ENCODE results near the gene SH3RF3. TPM values are rescaled to one million over a fixed set of nuclear protein-coding genes. Genes with fewer than 3 reads are reported as not detected.

Gene SH3RF3
- total RNA-seq, 1 donor from 2014 or later, result 0.28 TPM

DNA sequence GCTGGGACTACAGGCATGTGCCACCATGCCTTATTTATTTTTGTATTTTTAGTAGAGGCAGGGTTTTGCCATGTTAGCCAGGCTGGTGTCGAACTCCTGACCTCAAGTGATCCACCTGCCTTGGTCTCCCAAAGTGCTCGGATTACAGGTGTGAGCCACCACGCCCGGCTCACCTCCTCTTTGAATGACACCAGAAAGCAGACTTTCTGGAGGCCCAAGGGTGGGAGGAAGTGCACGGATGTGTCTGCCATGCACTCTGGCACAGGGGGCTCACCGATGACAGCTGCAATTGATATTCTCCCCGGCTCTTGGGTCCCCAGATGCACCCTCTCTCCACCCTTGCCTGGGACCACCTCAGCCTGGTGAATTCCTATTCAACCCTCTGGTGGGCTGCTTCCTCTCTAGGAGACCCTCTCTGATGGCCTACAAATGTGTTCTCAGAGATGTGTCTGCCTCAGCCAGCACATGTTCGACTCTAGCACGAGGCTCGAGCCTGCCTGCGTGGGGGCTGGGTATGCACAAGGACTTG lies 397.5 kb downstream of the SH3RF3 start:
- H3K36me3 Mint-ChIP-seq, result peaks cover 1% of the 10 kb centered on the region
- no peaks in the 10 kb centered on the region for H3F3A ChIP-seq (ENCODE audit: low read depth)

GRCh38 chr2:109527079-109527478 lies 398.1 kb downstream of the SH3RF3 start:
- Histone ChIP-seq H3K27me3 (no peaks in the 10 kb centered on the region), H3K27ac (no peak overlapping the region), H3K4me1 (peaks cover 9% of the 10 kb centered on the region), H2AFZ (replicated peaks) (no peak overlapping the region), H4K20me1 (ENCODE audit: low read depth) (no peaks in the 10 kb centered on the region), H3K9ac (no peak overlapping the region), H3K36me3 (no peaks in the 10 kb centered on the region), H3K4me3 (no peak overlapping the region), H3K4me2 (no peak overlapping the region), H3F3A (ENCODE audit: low read depth) (no peaks in the 10 kb centered on the region), H3K79me2 (ENCODE audit: low read depth) (no peaks in the 10 kb centered on the region), H3K9me3 (ENCODE audit: low read depth) (no peaks in the 10 kb centered on the region)
- no peaks in the 10 kb centered on the region for H3K9me3 Mint-ChIP-seq
- TF ChIP-seq EZH2 (IDR thresholded peaks at IDR 0.05), result no peak
- TF ChIP-seq, protein P1, sequence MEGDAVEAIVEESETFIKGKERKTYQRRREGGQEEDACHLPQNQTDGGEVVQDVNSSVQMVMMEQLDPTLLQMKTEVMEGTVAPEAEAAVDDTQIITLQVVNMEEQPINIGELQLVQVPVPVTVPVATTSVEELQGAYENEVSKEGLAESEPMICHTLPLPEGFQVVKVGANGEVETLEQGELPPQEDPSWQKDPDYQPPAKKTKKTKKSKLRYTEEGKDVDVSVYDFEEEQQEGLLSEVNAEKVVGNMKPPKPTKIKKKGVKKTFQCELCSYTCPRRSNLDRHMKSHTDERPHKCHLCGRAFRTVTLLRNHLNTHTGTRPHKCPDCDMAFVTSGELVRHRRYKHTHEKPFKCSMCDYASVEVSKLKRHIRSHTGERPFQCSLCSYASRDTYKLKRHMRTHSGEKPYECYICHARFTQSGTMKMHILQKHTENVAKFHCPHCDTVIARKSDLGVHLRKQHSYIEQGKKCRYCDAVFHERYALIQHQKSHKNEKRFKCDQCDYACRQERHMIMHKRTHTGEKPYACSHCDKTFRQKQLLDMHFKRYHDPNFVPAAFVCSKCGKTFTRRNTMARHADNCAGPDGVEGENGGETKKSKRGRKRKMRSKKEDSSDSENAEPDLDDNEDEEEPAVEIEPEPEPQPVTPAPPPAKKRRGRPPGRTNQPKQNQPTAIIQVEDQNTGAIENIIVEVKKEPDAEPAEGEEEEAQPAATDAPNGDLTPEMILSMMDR (IDR thresholded peaks at IDR 0.05), result no peak
- TF ChIP-seq EZH2phosphoT487 (IDR thresholded peaks at IDR 0.05), result no peak
- H3K4me3 Mint-ChIP-seq, result no peak overlapping the region
- no peak for DNase-seq (ENCODE audit: low spot score)
- H3K27ac Mint-ChIP-seq, result no peak overlapping the region
- H3K4me1 Mint-ChIP-seq, result peaks cover 17% of the 10 kb centered on the region
- H3K36me3 Mint-ChIP-seq, result peaks cover 1% of the 10 kb centered on the region
- H3K27me3 Mint-ChIP-seq (ENCODE audit: insufficient read depth, low read depth), result peaks cover 5% of the 10 kb centered on the region

More for the DNA sequence above, 397.5 kb downstream of the SH3RF3 start:
- H3K36me3 ChIP-seq, result no peaks in the 10 kb centered on the region
- no peaks in the 10 kb centered on the region for H4K20me1 ChIP-seq (ENCODE audit: low read depth)
- H3K27me3 Mint-ChIP-seq (ENCODE audit: insufficient read depth, low read depth), result peaks cover 7% of the 10 kb centered on the region
- H3K27me3 ChIP-seq, result no peaks in the 10 kb centered on the region
- H3K4me1 ChIP-seq, result peaks cover 13% of the 10 kb centered on the region
- no peaks in the 10 kb centered on the region for H3K9me3 ChIP-seq (ENCODE audit: low read depth)
- H3K4me2 ChIP-seq, result no peak overlapping the region
- peaks cover 1% of the 10 kb centered on the region for H3K9me3 Mint-ChIP-seq
- no peak for DNase-seq (ENCODE audit: low spot score)
- H3K9ac ChIP-seq, result no peak overlapping the region
- H3K79me2 ChIP-seq (ENCODE audit: low read depth), result no peaks in the 10 kb centered on the region
- peak overlapping the region; percentile 60 for H3K27ac Mint-ChIP-seq
- H3K4me1 Mint-ChIP-seq, result peaks cover 19% of the 10 kb centered on the region
- no peak overlapping the region for H3K4me3 ChIP-seq
- no peak for TF ChIP-seq EZH2phosphoT487 (IDR thresholded peaks at IDR 0.05)
- no peak for TF ChIP-seq EZH2 (IDR thresholded peaks at IDR 0.05)
- TF ChIP-seq, protein P1 (IDR thresholded peaks at IDR 0.05), result no peak
- H2AFZ ChIP-seq (replicated peaks), result no peak overlapping the region
- H3K27ac ChIP-seq, result no peak overlapping the region
- no peak overlapping the region for H3K4me3 Mint-ChIP-seq

DNA sequence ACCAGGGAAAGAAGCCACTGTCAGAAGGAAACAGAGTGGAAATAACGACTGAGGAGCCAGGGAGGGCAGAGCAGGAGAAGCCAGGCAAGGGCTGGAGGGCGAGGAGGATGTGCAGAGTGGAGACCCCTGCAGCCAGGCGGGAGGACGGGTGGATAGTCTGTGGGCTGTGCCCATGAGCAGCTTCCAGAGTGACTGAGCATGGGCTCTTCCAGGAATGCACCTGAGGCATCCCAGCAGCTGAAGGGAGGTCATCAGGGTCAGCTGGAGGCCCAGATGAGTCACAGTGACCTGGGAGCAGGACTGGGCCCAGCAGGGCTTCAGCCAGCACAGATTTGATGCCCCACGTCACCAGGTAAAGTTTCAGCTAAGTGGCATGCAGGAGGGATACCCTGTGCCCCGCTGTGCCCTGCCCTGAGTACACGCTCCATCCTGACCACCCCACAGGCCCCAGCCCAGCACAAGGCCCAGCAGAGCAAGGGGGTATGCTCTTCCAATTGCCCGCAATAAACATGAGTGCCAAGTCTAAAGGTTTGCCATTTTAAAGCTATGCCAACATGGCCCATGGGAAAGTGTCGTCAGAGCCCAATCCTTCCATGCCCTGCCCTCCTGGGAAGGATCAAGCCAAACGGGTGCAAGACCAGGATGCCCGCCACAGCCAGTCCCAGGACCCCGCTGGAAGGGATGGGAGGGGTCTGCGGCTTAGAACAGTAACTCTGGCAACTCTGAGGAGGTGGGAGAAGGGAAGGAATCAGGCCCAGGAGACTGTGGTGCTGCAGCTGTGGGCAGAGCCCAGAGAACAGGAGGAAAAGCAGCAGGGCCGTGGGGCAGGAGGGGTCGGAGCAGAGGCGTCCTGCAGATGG lies 399.1 kb downstream of the SH3RF3 start:
- Mint-ChIP-seq H3K9me3 (no peaks in the 10 kb centered on the region), H3K4me1 (peaks cover 12% of the 10 kb centered on the region), H3K27me3 (ENCODE audit: insufficient read depth, low read depth) (peaks cover 5% of the 10 kb centered on the region), H3K36me3 (peaks cover 1% of the 10 kb centered on the region), H3K4me3 (no peak overlapping the region), H3K27ac (peak overlapping the region; percentile 74)
- no peaks in the 10 kb centered on the region for H3K79me2 ChIP-seq (ENCODE audit: low read depth)
- no peaks in the 10 kb centered on the region for H3K9me3 ChIP-seq (ENCODE audit: low read depth)
- no peak overlapping the region for H2AFZ ChIP-seq (replicated peaks)
- H3K36me3 ChIP-seq, result no peaks in the 10 kb centered on the region
- H3K27me3 ChIP-seq, result no peaks in the 10 kb centered on the region
- H3K4me1 ChIP-seq, result peaks cover 7% of the 10 kb centered on the region
- DNase-seq (ENCODE audit: low spot score), result no peak
- no peak overlapping the region for H3K4me2 ChIP-seq
- no peaks in the 10 kb centered on the region for H4K20me1 ChIP-seq (ENCODE audit: low read depth)
- H3K4me3 ChIP-seq, result no peak overlapping the region
- TF ChIP-seq, protein P1 (IDR thresholded peaks at IDR 0.05), result no peak
- TF ChIP-seq EZH2phosphoT487 (IDR thresholded peaks at IDR 0.05), result no peak
- no peak for TF ChIP-seq EZH2 (IDR thresholded peaks at IDR 0.05)
- H3F3A ChIP-seq (ENCODE audit: low read depth), result no peaks in the 10 kb centered on the region
- no peak overlapping the region for H3K9ac ChIP-seq
- no peak overlapping the region for H3K27ac ChIP-seq
